Smooth muscle cell (in vitro differentiated cells): ENCODE measurements around the gene GLRA1. TPM values are rescaled to one million over a fixed set of nuclear protein-coding genes. Genes with fewer than 3 reads are reported as not detected.

Experiments used
- DNase-seq: peaks from one replicate; lab custom pipeline; 2025; ENCODE audit not compliant: unreplicated experiment; lab: John Stamatoyannopoulos, UW
- H2AFZ ChIP-seq: fragments of 200-600 bp; sonication (generic); 2 replicates; pipeline ENCODE4 v1.6.0; 2016; ENCODE audit warnings: antibody characterized with exemption, low read depth, mild to moderate bottlenecking
- H3F3A ChIP-seq: fragments of 200-600 bp; sonication (generic); 2 replicates; pipeline ENCODE4 v1.6.0; 2017; ENCODE audit warnings: antibody characterized with exemption, low read depth
- H3K27ac ChIP-seq: fragments of 200-600 bp; sonication (generic); 2 replicates; pipeline ENCODE4 v1.5.1; 2016; ENCODE audit warnings: low read depth, mild to moderate bottlenecking
- H3K27me3 ChIP-seq: fragments of 200-600 bp; sonication (generic); 2 replicates; pipeline ENCODE4 v1.6.1; 2016; ENCODE audit warnings: low read depth, mild to moderate bottlenecking
- H3K36me3 ChIP-seq: fragments of 200-600 bp; sonication (generic); 2 replicates; pipeline ENCODE4 v1.5.1; 2016; ENCODE audit warnings: low read depth
- H3K4me1 ChIP-seq: fragments of 200-600 bp; sonication (generic); 2 replicates; pipeline ENCODE4 v1.5.1; 2016; ENCODE audit warnings: low read depth
- H3K4me2 ChIP-seq: fragments of 200-600 bp; sonication (generic); 2 replicates; pipeline ENCODE4 v1.6.0; 2016; ENCODE audit warnings: mild to moderate bottlenecking
- H3K4me3 ChIP-seq: fragments of 200-600 bp; sonication (generic); 2 replicates; pipeline ENCODE4 v1.5.1; 2016; ENCODE audit warnings: mild to moderate bottlenecking
- H3K79me2 ChIP-seq: fragments of 200-600 bp; sonication (generic); 2 replicates; pipeline ENCODE4 v1.6.0; 2016; ENCODE audit warnings: low read depth, mild to moderate bottlenecking
- H3K9ac ChIP-seq: fragments of 200-600 bp; sonication (generic); 2 replicates; pipeline ENCODE4 v1.6.0; 2016; ENCODE audit warnings: low read depth
- H3K9me3 ChIP-seq: fragments of 200-600 bp; sonication (generic); replicated peaks from 2 replicates; pipeline ENCODE4 v1.5.1; 2016; ENCODE audit warnings: low read depth
- H4K20me1 ChIP-seq: fragments of 200-600 bp; sonication (generic); 2 replicates; pipeline ENCODE4 v1.6.0; 2016; ENCODE audit warnings: low read depth
- CTCF ChIP-seq: fragments of 200-600 bp; sonication (generic); IDR thresholded peaks from 2 replicates; pipeline ENCODE4 v1.5.1; 2017; ENCODE audit warnings: borderline replicate concordance, mild to moderate bottlenecking, antibody characterized with exemption; ENCODE audit not compliant: insufficient read depth, poor library complexity, severe bottlenecking
- WGBS: methylation state at CpG from one replicate; pipeline ENCODE4 v1.1.7; 2016; ENCODE audit warnings: low lambda C conversion rate; 5-methylcytosine and 5-hydroxymethylcytosine counted together
- polyA plus RNA-seq: library from polyadenylated mRNA; unstranded; fragments of >200 nt; fragmentation: Nextera tagmentation; extraction: Ambion mirVana; gene quantifications from 2 replicates; pipeline ENCODE4 v1.2.1, GENCODE V29; 2016
- total RNA-seq: library from RNA; depleted of rRNA; stranded (reverse); fragments of >200 nt; gene quantifications from 2 replicates; pipeline ENCODE4 v1.2.3, GENCODE V29; 2014

The GLRA1 gene
- total and polyA plus RNA-seq, 2 experiments from 2014 or later: not detected

DNA sequence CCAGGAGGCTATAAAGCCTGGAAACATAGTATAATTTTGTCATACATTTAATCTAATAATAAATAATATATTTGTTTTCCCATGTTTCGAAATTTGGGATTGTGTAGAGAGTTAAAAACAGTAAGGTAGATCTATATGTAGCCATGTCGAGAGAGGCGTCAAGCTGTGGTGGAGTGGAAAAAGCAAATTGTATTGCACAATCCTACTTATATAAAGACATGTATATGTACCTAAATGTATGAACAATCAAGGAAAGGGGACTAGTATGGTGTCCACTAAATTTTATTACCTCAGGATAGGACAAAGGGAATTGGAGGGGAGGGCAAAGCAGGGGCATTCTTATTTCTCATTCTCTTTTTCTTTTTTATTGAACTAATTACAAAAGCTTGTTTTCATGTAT lies 52.0 kb downstream of the GLRA1 start:
- Histone ChIP-seq H3K4me3 (no peak overlapping the region), H3K9ac (no peak overlapping the region), H3K4me2 (no peak overlapping the region), H3K27me3 (no peaks in the 10 kb centered on the region), H4K20me1 (no peaks in the 10 kb centered on the region), H2AFZ (no peak overlapping the region), H3K27ac (no peak overlapping the region), H3K9me3 (no peaks in the 10 kb centered on the region), H3F3A (no peaks in the 10 kb centered on the region), H3K4me1 (no peaks in the 10 kb centered on the region), H3K79me2 (no peaks in the 10 kb centered on the region), H3K36me3 (no peaks in the 10 kb centered on the region)
- WGBS: 93% methylated on average over 3 of the region's 3 CpGs
- no peak for DNase-seq
- TF ChIP-seq CTCF: no peak

GRCh38 chr5:151870820-151871219 lies 53.8 kb downstream of the GLRA1 start:
- no peak for TF ChIP-seq CTCF
- Histone ChIP-seq H3K4me3 (no peak overlapping the region), H3K4me2 (no peak overlapping the region), H2AFZ (no peak overlapping the region), H3K36me3 (no peaks in the 10 kb centered on the region), H3K79me2 (no peaks in the 10 kb centered on the region), H4K20me1 (no peaks in the 10 kb centered on the region), H3K27ac (no peak overlapping the region), H3K9me3 (no peaks in the 10 kb centered on the region), H3K4me1 (no peaks in the 10 kb centered on the region), H3K9ac (no peak overlapping the region), H3F3A (no peaks in the 10 kb centered on the region), H3K27me3 (no peaks in the 10 kb centered on the region)
- DNase-seq: no peak
- 61% methylated on average over 3 of the region's 3 CpGs for WGBS

DNA sequence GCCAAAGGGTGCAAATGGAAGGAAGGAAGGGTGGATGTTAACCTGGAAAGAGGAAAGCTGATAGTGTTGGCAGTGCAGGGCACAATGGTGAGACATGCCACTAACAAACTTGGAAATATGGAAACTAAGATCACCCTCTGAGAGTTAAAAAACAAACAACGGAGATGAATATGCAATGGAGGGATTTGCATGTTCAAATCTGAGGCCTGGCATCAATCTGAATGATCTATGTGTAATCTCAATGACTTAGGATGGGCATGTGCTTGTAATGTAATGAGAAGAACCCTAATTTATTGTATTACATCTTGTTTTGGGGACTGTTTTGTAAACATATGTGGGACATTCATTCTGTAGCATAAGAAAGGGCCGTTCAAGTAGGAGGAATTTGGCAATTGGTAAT lies 54.4 kb downstream of the GLRA1 start:
- no peaks in the 10 kb centered on the region for H3K27me3 ChIP-seq
- no peak overlapping the region for H3K9ac ChIP-seq
- no peak for DNase-seq
- no peaks in the 10 kb centered on the region for H3F3A ChIP-seq
- no peak for TF ChIP-seq CTCF
- H3K9me3 ChIP-seq: no peaks in the 10 kb centered on the region
- H3K4me3 ChIP-seq: no peak overlapping the region
- H2AFZ ChIP-seq: no peak overlapping the region
- H3K27ac ChIP-seq: no peak overlapping the region
- no peaks in the 10 kb centered on the region for H4K20me1 ChIP-seq
- 91% methylated on average over 2 of the region's 2 CpGs for WGBS
- H3K79me2 ChIP-seq: no peaks in the 10 kb centered on the region
- no peak overlapping the region for H3K4me2 ChIP-seq
- no peaks in the 10 kb centered on the region for H3K4me1 ChIP-seq
- H3K36me3 ChIP-seq: no peaks in the 10 kb centered on the region

DNA sequence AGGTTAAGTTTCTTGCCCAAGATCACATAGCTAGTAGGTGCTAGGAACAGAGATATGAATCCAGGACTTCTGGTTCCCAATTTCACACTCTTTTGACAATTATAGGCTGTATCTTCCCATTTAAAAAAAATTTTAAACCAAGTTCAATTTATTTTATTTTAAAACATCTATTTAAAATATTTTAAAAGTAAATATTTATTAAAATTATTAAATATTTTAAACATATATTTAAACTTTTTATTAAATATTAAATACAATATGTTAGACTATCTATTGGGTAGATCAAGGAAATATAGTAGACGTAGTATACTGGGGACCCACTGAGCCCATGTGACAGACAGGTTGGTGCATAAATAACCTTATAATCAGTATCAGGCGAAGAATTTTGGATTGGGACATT lies 54.8 kb downstream of the GLRA1 start:
- Histone ChIP-seq H3K79me2 (no peaks in the 10 kb centered on the region), H3K4me3 (no peak overlapping the region), H3F3A (no peaks in the 10 kb centered on the region), H2AFZ (no peak overlapping the region), H3K27me3 (no peaks in the 10 kb centered on the region), H4K20me1 (no peaks in the 10 kb centered on the region), H3K36me3 (no peaks in the 10 kb centered on the region), H3K4me1 (no peaks in the 10 kb centered on the region), H3K9ac (no peak overlapping the region), H3K27ac (no peak overlapping the region), H3K4me2 (no peak overlapping the region), H3K9me3 (no peaks in the 10 kb centered on the region)
- no peak for TF ChIP-seq CTCF
- no peak for DNase-seq
- WGBS: 93% methylated on average over 2 of the region's 2 CpGs
